Panc1 (cell line): ENCODE measurements around the gene TBC1D16.
"Not testable (repeated sequence)": the region's sequence is repeated elsewhere in the genome, so short reads cannot be mapped to it uniquely, and the experiment has no call there.

Source experiments
- POLR2AphosphoS5 ChIP-seq: IDR thresholded peaks from 2 replicates; pipeline ENCODE4 v1.6.1; 2012; ENCODE audit warnings: mild to moderate bottlenecking, low read depth, low read length, moderate library complexity
- SIN3A ChIP-seq: IDR thresholded peaks from 2 replicates; pipeline ENCODE4 v1.6.1; 2012; ENCODE audit warnings: low read depth, mild to moderate bottlenecking, low read length, moderate library complexity, borderline replicate concordance; ENCODE audit not compliant: insufficient read depth
- TF ChIP-seq, protein P1 (sequence below): fragments of 450-650 bp; IDR thresholded peaks from 2 replicates; pipeline ENCODE4 v1.5.1; 2017; ENCODE audit warnings: mild to moderate bottlenecking
- TF ChIP-seq, protein P2 (sequence below), 2 experiments: IDR thresholded peaks; 2 replicates each; pipeline ENCODE4 v1.6.1; 2011 to 2012; ENCODE audit warnings: low read depth in 2 of 2, control low read depth in 1 of 2, low read length in 1 of 2, mild to moderate bottlenecking in 1 of 2, moderate library complexity in 1 of 2; ENCODE audit not compliant: insufficient read depth in 1 of 2

DNA sequence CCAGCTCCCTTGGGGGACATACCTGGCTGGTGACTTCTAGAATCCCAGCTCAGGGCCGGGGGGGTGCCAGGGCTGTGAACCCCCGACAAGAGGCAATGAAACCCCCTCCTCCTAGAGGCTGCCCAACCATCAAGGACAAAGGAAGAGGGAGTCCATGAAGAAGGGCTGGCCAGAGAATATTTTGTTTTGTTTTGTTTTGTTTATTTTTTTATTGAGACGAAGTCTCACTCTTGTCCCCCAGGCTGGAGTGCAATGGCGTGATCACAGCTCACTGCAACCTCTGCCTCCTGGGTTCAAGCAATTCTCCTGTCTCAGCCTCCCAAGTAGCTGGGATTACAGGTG is 41.5 kb downstream of the TBC1D16 start:
- TF ChIP-seq, protein P1, sequence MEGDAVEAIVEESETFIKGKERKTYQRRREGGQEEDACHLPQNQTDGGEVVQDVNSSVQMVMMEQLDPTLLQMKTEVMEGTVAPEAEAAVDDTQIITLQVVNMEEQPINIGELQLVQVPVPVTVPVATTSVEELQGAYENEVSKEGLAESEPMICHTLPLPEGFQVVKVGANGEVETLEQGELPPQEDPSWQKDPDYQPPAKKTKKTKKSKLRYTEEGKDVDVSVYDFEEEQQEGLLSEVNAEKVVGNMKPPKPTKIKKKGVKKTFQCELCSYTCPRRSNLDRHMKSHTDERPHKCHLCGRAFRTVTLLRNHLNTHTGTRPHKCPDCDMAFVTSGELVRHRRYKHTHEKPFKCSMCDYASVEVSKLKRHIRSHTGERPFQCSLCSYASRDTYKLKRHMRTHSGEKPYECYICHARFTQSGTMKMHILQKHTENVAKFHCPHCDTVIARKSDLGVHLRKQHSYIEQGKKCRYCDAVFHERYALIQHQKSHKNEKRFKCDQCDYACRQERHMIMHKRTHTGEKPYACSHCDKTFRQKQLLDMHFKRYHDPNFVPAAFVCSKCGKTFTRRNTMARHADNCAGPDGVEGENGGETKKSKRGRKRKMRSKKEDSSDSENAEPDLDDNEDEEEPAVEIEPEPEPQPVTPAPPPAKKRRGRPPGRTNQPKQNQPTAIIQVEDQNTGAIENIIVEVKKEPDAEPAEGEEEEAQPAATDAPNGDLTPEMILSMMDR, result not testable (repeated sequence)
- not testable (repeated sequence) for TF ChIP-seq POLR2AphosphoS5, SIN3A
- TF ChIP-seq, protein P2, sequence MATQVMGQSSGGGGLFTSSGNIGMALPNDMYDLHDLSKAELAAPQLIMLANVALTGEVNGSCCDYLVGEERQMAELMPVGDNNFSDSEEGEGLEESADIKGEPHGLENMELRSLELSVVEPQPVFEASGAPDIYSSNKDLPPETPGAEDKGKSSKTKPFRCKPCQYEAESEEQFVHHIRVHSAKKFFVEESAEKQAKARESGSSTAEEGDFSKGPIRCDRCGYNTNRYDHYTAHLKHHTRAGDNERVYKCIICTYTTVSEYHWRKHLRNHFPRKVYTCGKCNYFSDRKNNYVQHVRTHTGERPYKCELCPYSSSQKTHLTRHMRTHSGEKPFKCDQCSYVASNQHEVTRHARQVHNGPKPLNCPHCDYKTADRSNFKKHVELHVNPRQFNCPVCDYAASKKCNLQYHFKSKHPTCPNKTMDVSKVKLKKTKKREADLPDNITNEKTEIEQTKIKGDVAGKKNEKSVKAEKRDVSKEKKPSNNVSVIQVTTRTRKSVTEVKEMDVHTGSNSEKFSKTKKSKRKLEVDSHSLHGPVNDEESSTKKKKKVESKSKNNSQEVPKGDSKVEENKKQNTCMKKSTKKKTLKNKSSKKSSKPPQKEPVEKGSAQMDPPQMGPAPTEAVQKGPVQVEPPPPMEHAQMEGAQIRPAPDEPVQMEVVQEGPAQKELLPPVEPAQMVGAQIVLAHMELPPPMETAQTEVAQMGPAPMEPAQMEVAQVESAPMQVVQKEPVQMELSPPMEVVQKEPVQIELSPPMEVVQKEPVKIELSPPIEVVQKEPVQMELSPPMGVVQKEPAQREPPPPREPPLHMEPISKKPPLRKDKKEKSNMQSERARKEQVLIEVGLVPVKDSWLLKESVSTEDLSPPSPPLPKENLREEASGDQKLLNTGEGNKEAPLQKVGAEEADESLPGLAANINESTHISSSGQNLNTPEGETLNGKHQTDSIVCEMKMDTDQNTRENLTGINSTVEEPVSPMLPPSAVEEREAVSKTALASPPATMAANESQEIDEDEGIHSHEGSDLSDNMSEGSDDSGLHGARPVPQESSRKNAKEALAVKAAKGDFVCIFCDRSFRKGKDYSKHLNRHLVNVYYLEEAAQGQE (IDR thresholded peaks at IDR 0.05; ENCODE audit: insufficient read depth in 1 of 2, low read depth in 2 of 2, low read length in 1 of 2), result not testable (repeated sequence)
